ENCODE results near the gene TRIP13. TPM values are rescaled to one million over a fixed set of nuclear protein-coding genes. Genes with fewer than 3 reads are reported as not detected.
A peak's percentile ranks its signal among the peaks of the same experiment; 100 is the strongest.

TRIP13 gene
- total RNA-seq, 2 donors from 2014 or later: 0.20 to 0.93 TPM

GRCh38 chr5:848671-849111, 44.0 kb upstream of the TRIP13 start:
- Histone ChIP-seq H3K27me3 (no peaks in the 10 kb centered on the region), H3K9me3 (no peaks in the 10 kb centered on the region), H3K4me1 (peaks cover 0 to 12% of the 10 kb centered on the region in 2 donors), H3K36me3 (no peaks in the 10 kb centered on the region), H3K4me3 (no peak overlapping the region), H3K27ac (peak overlapping the region in 1 of 2 donors; percentile 26)
- no peak for TF ChIP-seq CTCF (IDR thresholded peaks at IDR 0.05)
- DNase-seq (ENCODE audit: low spot score): no peak

- Histone ChIP-seq H3K36me3 (no peaks in the 10 kb centered on the region), H3K27ac (peak overlapping the region in 1 of 2 donors; percentile 26)
Observed at GRCh38 chr5:849651-850301, 42.9 kb upstream of the TRIP13 start.

GRCh38 chr5:850511-851006, 42.1 kb upstream of the TRIP13 start, which contains the start of gene ZDHHC11:
ZDHHC11 (minus strand) TSS chr5:850986; CDS start chr5:850602, 384 bp downstream.
- H3K4me1 ChIP-seq: peaks cover 0 to 12% of the 10 kb centered on the region in 2 donors
- H3K27me3 ChIP-seq: no peaks in the 10 kb centered on the region
- peak within 1 kb of the TSS in 1 of 2 donors; percentile 26 for H3K27ac ChIP-seq
- no peaks in the 10 kb centered on the region for H3K9me3 ChIP-seq
- no peak for TF ChIP-seq CTCF (IDR thresholded peaks at IDR 0.05)
- DNase-seq (ENCODE audit: low spot score): no peak
- H3K36me3 ChIP-seq: no peaks in the 10 kb centered on the region
- H3K4me3 ChIP-seq: peak within 1 kb of the TSS; percentile 17 to 39

More at GRCh38 chr5:849651-850301, 42.9 kb upstream of the TRIP13 start:
- no peaks in the 10 kb centered on the region for H3K9me3 ChIP-seq
- TF ChIP-seq CTCF (IDR thresholded peaks at IDR 0.05): no peak
- peaks cover 0 to 12% of the 10 kb centered on the region in 2 donors for H3K4me1 ChIP-seq
- DNase-seq (ENCODE audit: low spot score): no peak
- H3K4me3 ChIP-seq: peak overlapping the region; percentile 17 to 39
- no peaks in the 10 kb centered on the region for H3K27me3 ChIP-seq

- Histone ChIP-seq H3K9me3 (no peaks in the 10 kb centered on the region), H3K36me3 (no peaks in the 10 kb centered on the region), H3K27ac (no peak overlapping the region), H3K4me1 (peaks cover 0 to 12% of the 10 kb centered on the region in 2 donors), H3K27me3 (no peaks in the 10 kb centered on the region), H3K4me3 (no peak overlapping the region)
- TF ChIP-seq CTCF (IDR thresholded peaks at IDR 0.05): no peak
- DNase-seq (ENCODE audit: low spot score): no peak
Observed at GRCh38 chr5:851076-851475, 41.6 kb upstream of the TRIP13 start.

GRCh38 chr5:851553-851952, 41.1 kb upstream of the TRIP13 start:
- Histone ChIP-seq H3K9me3 (no peaks in the 10 kb centered on the region), H3K36me3 (no peaks in the 10 kb centered on the region), H3K4me3 (no peak overlapping the region), H3K27me3 (no peaks in the 10 kb centered on the region), H3K27ac (no peak overlapping the region), H3K4me1 (peaks cover 0 to 12% of the 10 kb centered on the region in 2 donors)
- DNase-seq (ENCODE audit: low spot score): no peak
- no peak for TF ChIP-seq CTCF (IDR thresholded peaks at IDR 0.05)
